Tibial nerve (tissue), 4 donors: ENCODE results near the gene PPEF1.

Source experiments
- EP300 ChIP-seq, 2 donors: sonication (generic); formaldehyde crosslinking; IDR thresholded peaks; one replicate each; pipeline ENCODE4 v1.6.1; 2017; ENCODE audit warnings: antibody characterized with exemption in 2 of 2, mild to moderate bottlenecking in 1 of 2
- POLR2A ChIP-seq, 2 donors: fragments of 450-650 bp; IDR thresholded peaks; one replicate each; pipeline ENCODE4 v1.6.1; 2017; ENCODE audit warnings: antibody characterized with exemption in 2 of 2, mild to moderate bottlenecking in 2 of 2, moderate library complexity in 2 of 2
- TF ChIP-seq, protein P1 (sequence below), 5 experiments: fragments of 200-600 bp in 3 of 5; fragments of 450-650 bp in 2 of 5; sonication (generic) in 3 of 5; IDR thresholded peaks; one replicate each; pipeline ENCODE4 v1.5.1; 2016 to 2019; ENCODE audit warnings: antibody characterized with exemption in 5 of 5, mild to moderate bottlenecking in 3 of 5, moderate library complexity in 2 of 5

DNA sequence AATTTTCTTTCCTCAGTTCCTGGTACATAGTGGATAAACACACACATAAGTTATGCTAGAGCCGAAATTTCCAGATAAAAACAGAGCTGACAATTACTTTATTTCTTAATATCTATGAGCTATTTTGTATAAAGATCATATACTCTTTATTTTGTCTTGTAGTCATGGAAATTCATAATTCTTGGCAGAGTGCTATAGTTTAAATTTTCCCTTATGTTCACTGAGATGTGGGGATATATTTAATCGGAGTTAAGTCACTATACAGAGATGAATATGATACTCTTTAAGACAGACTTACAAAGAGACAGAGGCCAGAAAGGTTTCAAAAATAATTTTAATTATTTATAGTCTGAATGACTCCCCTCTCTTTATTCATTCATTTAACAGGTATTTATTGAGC, 89.7 kb downstream of the PPEF1 start:
- TF ChIP-seq POLR2A (IDR thresholded peaks at IDR 0.05), result no peak
- TF ChIP-seq, protein P1, sequence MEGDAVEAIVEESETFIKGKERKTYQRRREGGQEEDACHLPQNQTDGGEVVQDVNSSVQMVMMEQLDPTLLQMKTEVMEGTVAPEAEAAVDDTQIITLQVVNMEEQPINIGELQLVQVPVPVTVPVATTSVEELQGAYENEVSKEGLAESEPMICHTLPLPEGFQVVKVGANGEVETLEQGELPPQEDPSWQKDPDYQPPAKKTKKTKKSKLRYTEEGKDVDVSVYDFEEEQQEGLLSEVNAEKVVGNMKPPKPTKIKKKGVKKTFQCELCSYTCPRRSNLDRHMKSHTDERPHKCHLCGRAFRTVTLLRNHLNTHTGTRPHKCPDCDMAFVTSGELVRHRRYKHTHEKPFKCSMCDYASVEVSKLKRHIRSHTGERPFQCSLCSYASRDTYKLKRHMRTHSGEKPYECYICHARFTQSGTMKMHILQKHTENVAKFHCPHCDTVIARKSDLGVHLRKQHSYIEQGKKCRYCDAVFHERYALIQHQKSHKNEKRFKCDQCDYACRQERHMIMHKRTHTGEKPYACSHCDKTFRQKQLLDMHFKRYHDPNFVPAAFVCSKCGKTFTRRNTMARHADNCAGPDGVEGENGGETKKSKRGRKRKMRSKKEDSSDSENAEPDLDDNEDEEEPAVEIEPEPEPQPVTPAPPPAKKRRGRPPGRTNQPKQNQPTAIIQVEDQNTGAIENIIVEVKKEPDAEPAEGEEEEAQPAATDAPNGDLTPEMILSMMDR (IDR thresholded peaks at IDR 0.05), result no peak
- TF ChIP-seq EP300 (IDR thresholded peaks at IDR 0.05), result no peak
